Osteoblast (primary cell): ENCODE measurements around the gene CP. TPM values are rescaled to one million over a fixed set of nuclear protein-coding genes. Genes with fewer than 3 reads are reported as not detected.

Experiments used
- DNase-seq: peaks from one replicate; pipeline ENCODE4 v3.0.0; 2011; ENCODE audit warnings: low spot score, mixed read lengths; ENCODE audit not compliant: insufficient read length; ENCODE audit errors: missing footprints
- H2AFZ ChIP-seq: 2 replicates; pipeline ENCODE4 v1.6.0; 2011; ENCODE audit warnings: mild to moderate bottlenecking, low read length
- H3K27ac ChIP-seq: 2 replicates; pipeline ENCODE4 v1.5.1; 2011; ENCODE audit warnings: mild to moderate bottlenecking, low read depth, low read length, moderate library complexity
- H3K27me3 ChIP-seq: 2 replicates; pipeline ENCODE4 v1.6.0; 2012; ENCODE audit warnings: mild to moderate bottlenecking, control low read depth, inconsistent platforms, low read length, moderate library complexity; ENCODE audit not compliant: insufficient read depth
- H3K36me3 ChIP-seq: 2 replicates; pipeline ENCODE4 v1.5.1; 2011; ENCODE audit warnings: mild to moderate bottlenecking, low read length, control low read depth, moderate library complexity; ENCODE audit not compliant: insufficient read depth
- H3K4me1 ChIP-seq: 2 replicates; pipeline ENCODE4 v1.5.1; 2011; ENCODE audit warnings: mild to moderate bottlenecking, low read length, control low read depth, moderate library complexity; ENCODE audit not compliant: insufficient read depth
- H3K4me2 ChIP-seq: 2 replicates; pipeline ENCODE4 v1.6.0; 2011; ENCODE audit warnings: mild to moderate bottlenecking, low read length; ENCODE audit not compliant: insufficient read depth
- H3K4me3 ChIP-seq: fragments of 200-600 bp; sonication (generic); 3 replicates; pipeline ENCODE4 v1.5.1; 2012; ENCODE audit warnings: mild to moderate bottlenecking, low read length, inconsistent platforms; ENCODE audit not compliant: insufficient read depth
- H3K79me2 ChIP-seq: 2 replicates; pipeline ENCODE4 v1.6.0; 2012; ENCODE audit warnings: mild to moderate bottlenecking, low read length, control low read depth, inconsistent platforms; ENCODE audit not compliant: insufficient read depth
- H3K9me3 ChIP-seq: 2 replicates; pipeline ENCODE4 v1.5.1; 2011; ENCODE audit warnings: low read depth, low read length, control low read depth
- H4K20me1 ChIP-seq: 2 replicates; pipeline ENCODE4 v1.6.0; 2012; ENCODE audit warnings: mild to moderate bottlenecking, low read length, control low read depth; ENCODE audit not compliant: insufficient read depth
- CTCF ChIP-seq: IDR thresholded peaks from 2 replicates; pipeline ENCODE4 v1.5.1; 2011; ENCODE audit warnings: mild to moderate bottlenecking, low read depth, low read length, moderate library complexity; ENCODE audit errors: extremely low read depth
- total RNA-seq: library from RNA; depleted of rRNA; stranded (reverse); fragments of >200 nt; gene quantifications from 2 replicates; pipeline ENCODE4 v1.2.3, GENCODE V29; 2012

CP gene
- total RNA-seq, 1 donor = 1.4 TPM

- Histone ChIP-seq H3K4me3 (no peak overlapping the region), H3K4me2 (no peak overlapping the region), H4K20me1 (no peaks in the 10 kb centered on the region), H3K4me1 (no peaks in the 10 kb centered on the region), H3K36me3 (no peaks in the 10 kb centered on the region), H3K27me3 (no peaks in the 10 kb centered on the region), H3K27ac (no peak overlapping the region), H2AFZ (no peak overlapping the region), H3K79me2 (no peaks in the 10 kb centered on the region), H3K9me3 (no peaks in the 10 kb centered on the region)
- no peak for DNase-seq
- no peak for TF ChIP-seq CTCF
Measured at GRCh38 chr3:149195221-149195620, 26.4 kb downstream of the CP start.

DNA sequence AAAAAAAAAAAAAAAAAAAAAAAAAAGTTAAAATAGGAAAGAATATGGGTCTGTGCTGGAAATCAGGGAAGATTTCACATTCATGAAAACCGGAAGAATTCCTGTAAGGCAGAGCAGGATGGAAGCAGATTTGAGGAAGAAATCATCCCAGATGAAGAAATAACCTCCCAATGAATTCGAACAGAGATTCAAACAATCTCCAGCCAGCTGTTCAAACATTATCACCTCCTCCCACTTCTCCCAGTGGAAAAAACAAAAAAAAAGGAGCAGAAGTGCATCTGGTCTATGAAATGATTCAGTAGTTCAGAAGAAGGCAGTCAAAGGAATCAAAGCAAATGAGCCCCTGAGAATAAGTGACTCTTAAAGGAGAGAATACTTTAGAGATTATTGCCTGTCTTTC is 33.1 kb downstream of the CP start:
- no peaks in the 10 kb centered on the region for H3K4me1 ChIP-seq
- H3K27ac ChIP-seq = no peak overlapping the region
- peak; percentile 47 for DNase-seq
- H3K27me3 ChIP-seq = no peaks in the 10 kb centered on the region
- H3K79me2 ChIP-seq = no peaks in the 10 kb centered on the region
- no peaks in the 10 kb centered on the region for H3K9me3 ChIP-seq
- H3K4me2 ChIP-seq = no peak overlapping the region
- H3K4me3 ChIP-seq = no peak overlapping the region
- H2AFZ ChIP-seq = no peak overlapping the region
- no peaks in the 10 kb centered on the region for H3K36me3 ChIP-seq
- H4K20me1 ChIP-seq = no peaks in the 10 kb centered on the region
- TF ChIP-seq CTCF = no peak

DNA sequence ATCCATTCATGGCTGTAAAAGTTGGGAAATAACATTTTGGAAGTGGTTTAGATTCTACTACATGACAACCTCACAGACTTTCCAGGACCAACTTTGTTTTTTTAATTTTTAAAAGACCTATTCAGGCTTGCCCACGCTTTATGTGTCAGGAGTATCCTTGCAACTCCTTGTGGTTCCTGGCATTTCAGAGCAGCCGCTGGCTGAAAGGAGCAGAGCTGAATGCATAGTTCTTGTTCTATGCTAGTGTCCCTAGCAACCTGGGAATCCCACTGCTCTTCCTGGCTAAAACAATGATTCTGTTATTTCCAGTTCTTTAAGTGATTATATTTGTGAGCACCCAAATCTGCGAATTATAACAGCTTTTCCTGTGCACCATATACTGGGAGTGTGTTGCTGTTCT is 34.9 kb downstream of the CP start:
- H2AFZ ChIP-seq = no peak overlapping the region
- no peaks in the 10 kb centered on the region for H3K36me3 ChIP-seq
- H3K4me3 ChIP-seq = no peak overlapping the region
- TF ChIP-seq CTCF = no peak
- H3K4me2 ChIP-seq = no peak overlapping the region
- no peak overlapping the region for H3K27ac ChIP-seq
- H4K20me1 ChIP-seq = no peaks in the 10 kb centered on the region
- H3K4me1 ChIP-seq = no peaks in the 10 kb centered on the region
- no peaks in the 10 kb centered on the region for H3K9me3 ChIP-seq
- no peak for DNase-seq
- H3K79me2 ChIP-seq = no peaks in the 10 kb centered on the region
- no peaks in the 10 kb centered on the region for H3K27me3 ChIP-seq

GRCh38 chr3:149186219-149186618 is 35.4 kb downstream of the CP start:
- TF ChIP-seq CTCF = no peak
- Histone ChIP-seq H3K4me1 (no peaks in the 10 kb centered on the region), H3K4me2 (no peak overlapping the region), H3K9me3 (no peaks in the 10 kb centered on the region), H3K27ac (no peak overlapping the region), H3K4me3 (no peak overlapping the region), H3K27me3 (no peaks in the 10 kb centered on the region), H2AFZ (no peak overlapping the region), H3K36me3 (no peaks in the 10 kb centered on the region), H3K79me2 (no peaks in the 10 kb centered on the region), H4K20me1 (no peaks in the 10 kb centered on the region)
- no peak for DNase-seq
